ENCODE data around the gene PNMA8C.
"Not testable (repeated sequence)": the region's sequence is repeated elsewhere in the genome, so short reads cannot be mapped to it uniquely, and the experiment has no call there.

The PNMA8C gene

DNA sequence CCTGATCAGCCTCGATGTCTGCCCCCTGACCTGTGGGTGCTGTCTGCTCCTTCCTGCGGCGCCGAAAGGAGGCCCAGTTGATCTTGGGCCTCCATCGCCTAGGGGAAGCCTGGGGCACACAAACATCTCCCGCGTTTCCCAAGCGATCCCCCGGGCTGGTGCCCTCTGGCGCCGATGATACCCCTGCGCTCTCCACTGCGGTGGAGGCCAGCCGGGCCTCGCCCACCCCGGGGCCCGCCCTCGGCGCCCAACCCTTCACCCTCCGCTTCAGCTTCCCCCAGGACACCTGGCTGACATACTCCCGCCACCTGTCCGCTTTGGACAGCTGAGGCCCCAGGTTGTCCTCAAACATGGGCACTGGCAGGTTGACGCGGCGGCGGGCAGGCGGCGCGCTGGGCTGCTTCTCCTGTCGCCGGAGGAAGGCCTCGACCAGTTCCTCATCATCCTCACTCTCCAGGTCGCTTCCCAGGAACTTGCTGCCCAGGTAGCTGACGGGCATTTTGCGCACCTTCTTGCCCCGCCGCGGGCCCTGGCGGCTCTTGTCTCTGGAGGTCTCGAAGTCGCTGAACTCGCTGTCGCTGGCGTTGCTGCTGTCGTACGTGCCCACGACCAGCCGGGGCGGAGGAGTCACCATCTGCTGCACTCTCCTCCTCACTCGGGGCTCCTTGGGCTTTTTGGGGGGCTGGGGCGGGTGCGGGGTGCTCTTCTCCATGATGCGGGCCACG is 16.6 kb downstream of the PNMA8C start:
- no peak for DNase-seq (ENCODE audit: low read depth in 2 of 2)

DNA sequence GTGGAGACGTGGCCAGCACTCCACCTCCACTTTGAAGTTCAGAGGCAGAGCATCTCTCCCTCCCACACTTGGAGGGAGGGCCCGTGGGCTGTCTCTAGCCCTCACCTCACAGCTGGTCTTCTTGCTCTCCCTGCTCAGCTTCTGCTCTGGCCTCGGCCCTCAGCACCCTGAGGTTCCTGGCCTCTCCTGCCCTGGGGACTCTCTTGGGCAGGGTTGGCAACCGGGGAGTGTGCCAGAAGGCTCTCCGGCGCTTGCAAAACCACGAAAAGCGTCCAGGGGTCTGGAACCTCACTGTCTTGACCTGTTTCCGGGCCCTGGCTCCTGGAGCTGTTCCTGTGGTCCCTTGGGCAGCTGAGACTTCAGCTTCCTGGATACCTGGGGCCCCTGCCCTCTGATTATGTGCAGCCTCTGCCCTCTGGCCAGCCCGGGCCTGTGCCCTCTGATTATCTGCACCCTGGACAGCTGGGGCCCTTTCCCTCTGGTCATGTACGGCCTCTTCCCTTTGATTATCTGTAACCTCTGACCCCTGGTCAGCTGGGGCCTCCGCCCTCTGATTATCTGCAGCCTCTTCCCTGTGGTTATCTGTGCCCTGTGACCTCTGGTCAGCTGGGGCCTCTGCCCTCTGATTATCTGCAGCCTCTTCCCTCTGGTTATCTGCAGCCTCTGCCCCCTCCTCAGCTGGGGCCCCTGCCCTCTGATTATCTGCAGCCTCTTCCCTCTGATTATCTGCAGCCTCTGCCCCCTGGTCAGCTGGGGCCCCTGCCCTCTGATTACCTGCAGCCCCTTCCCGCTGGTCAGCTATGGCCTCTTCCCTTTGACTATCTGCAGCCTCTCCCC is 17.4 kb downstream of the PNMA8C start:
- no peak for DNase-seq (ENCODE audit: low read depth in 2 of 2)

DNA sequence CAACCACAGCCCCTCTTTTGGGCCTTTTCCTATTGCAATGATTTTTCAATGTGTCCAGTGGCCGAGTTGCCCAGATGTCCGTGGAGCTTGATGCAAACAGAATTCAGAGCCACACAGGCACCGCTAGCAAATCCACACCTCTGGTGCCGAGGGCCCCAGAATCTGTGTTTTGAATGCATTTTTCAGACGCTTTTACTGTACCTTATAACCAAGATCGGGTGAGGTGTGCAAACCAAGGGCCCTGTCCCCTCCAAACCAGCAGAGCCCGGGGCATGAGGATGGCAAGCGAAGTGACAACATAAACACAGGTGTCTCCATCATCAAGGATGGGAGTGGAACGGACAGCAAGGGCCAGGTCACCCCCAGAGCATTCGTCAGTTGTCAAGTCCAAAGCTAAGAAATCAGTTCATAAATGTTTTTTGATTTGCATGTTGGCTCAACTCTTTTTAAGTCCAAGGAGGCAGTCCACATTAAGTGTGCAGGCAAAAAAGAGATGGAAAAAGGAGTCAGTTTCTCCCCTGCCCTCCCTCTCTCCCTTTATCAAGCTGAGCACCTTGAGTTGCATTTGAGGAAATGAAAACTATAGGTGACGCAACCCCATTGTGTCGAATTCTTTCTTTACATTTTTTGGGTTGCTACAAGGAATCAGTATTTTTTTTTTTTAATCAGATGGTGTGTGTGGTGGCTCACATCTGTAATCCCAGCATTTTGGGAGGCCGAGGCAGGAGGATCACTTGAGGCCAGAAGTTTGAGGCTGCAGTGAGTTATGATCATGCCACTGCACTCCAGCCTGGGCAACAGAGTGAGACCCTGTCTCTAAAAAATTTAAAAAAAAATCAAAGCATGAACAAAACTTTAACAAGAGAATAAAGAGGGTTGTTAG is 18.3 kb downstream of the PNMA8C start:
- no peak for DNase-seq (ENCODE audit: low read depth in 2 of 2)

DNA sequence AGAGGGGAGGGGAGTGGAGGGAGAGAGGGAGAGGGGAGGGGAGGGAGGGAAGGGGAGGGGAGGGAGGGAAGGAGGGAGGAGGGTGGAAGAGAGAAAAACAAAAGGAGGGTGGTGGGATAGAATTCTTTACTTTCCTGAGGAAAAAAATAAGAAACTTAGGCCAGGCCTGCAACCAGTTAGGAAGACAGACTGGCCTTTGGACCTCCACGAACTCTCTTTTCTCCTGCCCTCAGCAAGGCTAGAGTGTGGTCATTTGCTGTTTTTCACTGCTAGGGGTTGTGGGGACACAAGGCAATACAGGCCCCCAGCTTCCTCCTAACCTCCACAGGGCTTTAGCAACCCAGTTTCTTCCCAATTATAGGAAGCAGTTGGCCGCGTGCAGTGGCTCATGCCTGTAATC is 19.5 kb downstream of the PNMA8C start:
- no peak for DNase-seq (ENCODE audit: low read depth in 2 of 2)

DNA sequence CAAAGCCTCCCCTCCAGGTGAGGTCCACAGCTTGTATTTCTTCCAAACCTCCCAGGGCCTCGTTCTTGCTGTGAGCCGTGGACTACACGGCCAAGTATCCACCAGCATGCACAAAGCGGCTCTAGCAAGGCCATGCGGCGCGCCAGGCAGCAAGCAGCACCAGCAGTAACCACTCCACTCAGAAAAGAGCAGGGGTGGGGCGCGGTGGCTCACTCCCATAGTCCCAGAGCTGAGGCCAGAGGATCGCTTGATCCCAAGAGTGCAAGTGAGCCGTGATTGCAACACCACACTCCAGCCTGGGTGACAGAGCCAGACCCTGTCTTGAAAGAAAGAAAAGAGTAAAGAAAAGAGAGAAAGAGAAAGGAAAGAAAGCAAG is 20.1 kb downstream of the PNMA8C start:
- no peak for DNase-seq (ENCODE audit: low read depth in 2 of 2)

DNA sequence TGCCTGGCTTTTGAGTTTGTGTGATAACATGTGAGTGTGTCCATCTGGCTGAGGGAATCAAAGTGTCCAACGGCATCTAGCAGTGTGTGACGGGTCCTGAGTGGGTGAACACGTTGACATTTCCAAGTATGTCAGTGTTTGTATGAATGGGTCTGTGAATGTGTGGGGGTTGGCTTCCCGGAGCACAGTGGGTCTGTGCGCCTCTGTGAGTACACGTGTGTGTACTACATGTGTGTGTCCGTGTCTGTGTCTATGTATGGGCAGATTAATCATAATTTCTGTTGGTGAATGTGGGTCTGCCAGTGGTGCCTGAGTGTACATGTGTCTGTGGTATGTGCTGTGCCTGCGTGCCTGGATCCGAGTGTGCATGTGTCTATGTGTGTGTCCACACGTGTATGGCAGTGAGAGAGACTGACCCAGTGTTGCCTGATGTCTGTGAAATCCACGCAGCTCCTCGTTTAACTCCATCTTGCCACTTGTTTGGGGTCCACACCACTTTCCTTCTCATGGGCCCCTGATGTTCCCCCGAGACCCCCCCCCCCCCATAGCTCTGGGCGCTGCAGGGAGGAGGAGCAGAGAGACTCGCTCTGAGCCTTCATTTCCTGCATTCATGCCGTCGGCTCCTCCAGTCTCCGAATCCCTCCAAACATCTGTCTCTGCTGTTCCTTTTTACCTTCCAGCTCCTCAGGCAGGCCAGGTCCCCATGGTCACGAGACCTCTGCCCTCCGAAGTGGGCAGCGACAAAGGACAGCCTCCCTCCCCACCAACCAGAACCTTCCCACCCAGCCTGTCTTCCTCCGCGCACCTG is 20.7 kb downstream of the PNMA8C start:
- no peak for DNase-seq (ENCODE audit: low read depth in 2 of 2)

DNA sequence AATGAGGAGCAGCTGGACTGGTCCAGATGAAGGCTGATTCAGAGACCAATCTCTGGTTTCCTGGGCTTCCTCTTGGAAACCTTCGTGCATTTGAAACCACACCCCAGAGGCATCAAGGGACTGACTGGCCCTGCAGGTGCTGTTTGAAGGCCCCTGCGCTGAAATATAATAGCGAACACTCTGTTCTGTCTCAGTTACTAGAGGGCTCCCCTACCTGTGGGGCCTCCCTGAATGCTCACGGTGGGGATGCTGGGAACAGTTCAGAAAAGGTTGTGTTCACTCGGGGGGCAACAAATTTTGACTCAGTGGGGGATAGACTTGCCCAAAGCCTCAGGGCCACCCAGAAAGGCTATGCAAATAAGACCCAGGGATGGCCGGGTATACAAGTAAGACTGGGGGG is 21.8 kb downstream of the PNMA8C start:
- DNase-seq (ENCODE audit: low read depth in 2 of 2) = no peak

DNA sequence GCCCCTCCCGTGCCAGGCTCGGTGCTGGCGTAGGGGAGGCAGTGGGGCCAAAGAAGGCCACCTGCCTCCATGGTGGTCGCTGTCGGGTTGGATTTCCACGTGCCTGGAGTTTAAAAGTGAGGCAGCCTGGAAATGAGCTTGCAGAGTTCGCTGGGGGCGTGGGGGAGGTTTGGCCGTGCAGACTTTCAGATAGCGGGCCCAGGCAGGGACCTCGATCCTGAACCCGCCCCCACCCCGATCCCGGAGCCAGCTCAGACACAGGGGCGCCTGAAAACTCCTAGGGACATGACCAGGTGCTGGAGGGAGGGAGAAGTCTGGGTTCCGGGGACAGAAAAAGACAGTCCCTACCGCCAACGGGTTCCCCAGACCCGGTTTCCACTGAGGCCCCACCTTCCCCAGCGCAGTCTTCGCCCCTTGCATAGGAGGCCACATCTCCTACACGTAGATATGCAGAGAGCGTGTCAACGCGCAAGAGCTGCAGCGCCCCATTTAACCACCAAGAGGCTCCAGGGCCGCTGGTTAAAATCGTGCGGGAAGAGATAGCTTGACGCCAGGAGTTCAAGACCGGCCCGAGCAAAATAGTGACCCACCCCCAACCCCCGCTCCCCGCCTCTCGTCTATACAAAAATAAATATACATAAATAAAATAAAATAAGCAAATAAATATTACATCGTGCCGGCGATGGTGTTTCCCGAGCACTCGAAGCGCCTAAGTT is 23.8 kb downstream of the PNMA8C start:
- DNase-seq (ENCODE audit: low read depth in 2 of 2) = no peak

DNA sequence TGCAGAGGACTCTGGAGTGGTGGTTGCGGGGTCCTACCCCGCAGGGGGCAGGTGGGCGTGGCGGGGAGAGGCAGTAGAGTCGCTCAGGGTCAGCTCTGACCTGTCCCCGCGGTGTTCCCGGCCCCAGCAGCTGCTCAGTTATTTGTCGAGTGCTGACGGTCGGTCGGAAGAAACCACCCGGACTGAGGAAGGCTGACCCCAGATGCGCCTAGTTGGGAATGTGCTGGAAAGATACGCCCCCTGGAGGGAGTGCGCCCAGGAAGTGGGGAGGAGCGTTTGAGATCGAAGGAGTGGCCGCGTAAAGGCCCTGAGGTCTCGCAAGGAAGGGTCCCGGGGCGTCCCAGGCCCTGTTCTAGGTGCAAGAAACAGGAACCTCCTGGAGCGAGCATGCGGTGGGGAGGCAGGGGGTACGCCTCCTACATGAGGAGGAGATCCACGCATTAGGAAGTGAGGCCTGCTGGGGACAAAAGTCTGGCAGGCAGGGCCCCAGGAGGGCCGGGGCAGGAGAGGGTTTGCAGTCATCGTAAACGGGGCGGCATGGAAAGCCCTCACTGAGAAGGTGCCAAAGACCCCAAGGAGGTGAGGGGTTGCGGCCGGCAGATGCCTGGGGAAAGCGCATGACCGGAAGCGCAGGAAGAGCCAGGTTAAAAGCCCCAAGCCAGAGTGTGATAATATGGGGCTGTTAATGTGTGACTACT is 24.5 kb downstream of the PNMA8C start:
- DNase-seq (ENCODE audit: low read depth in 2 of 2) = no peak

DNA sequence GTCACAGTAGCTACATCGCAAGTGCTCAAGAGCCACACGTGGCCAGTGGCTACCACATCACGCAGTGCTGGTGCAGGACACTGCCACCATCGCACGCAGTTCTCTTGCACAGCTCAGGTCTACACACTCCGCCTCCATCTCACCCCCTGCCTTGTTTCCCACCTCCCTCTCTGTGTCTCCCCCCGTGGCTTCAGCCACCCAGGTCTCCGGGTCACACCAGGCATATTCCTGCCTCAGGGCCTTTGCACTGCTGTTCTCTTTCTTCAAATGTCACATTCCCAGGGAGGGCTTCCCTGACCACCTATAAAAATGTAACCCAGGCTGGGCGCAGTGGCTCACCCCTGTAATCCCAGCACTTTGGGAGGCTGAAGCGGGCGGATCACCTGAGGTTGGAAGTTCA is 26.0 kb downstream of the PNMA8C start:
- no peak for DNase-seq (ENCODE audit: low read depth in 2 of 2)

DNA sequence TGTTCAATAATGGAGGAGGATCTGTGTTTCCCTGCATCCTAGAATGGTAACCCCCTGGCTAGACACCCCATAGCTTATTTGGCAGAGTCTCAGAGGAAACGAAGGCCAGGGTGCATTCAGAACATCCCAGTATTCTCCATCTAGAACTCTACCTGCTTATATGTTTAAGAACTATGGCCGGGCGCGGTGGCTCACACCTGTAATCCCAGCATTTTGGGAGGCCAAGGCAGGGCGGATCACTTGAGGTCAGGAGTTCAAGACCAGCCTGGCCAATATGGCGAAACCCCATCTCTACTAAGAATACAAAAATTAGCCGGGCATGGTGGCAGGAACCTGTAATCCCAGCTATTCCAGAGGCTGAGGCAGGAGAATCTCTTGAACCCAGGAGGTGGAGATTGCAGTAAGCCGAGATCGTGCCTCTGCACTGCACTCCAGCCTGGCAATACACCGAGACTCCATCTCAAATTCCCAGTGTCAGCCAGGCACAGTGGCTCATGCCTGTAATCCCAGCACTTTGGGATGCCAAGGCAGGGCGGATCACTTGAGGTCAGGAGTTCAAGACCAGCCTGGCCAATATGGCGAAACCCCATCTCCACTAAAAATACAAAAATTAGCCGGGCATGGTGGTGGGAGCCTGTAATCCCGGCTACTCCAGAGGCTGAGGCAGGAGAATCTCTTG is 30.8 kb downstream of the PNMA8C start:
- DNase-seq (ENCODE audit: low read depth in 2 of 2) = not testable (repeated sequence)

DNA sequence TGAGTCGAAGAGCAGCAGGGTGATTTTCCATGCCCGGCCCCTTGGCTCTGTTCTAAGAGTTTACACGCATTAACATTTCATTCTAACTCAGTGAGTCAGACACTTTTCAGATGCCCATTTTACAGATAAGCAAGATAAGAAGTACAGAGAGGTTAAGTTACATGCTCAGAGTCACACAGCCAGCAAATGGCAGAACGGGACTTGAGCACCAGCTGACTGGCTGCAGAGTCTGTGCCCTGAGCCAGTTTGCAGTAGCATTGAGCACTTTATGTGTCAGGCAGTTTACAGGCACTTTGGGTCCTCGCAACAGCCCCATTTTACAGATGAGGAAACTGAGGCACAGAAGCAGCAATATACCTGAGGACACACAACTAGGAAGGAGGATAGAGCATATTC is 34.3 kb downstream of the PNMA8C start:
- no peak for DNase-seq (ENCODE audit: low read depth in 2 of 2)

DNA sequence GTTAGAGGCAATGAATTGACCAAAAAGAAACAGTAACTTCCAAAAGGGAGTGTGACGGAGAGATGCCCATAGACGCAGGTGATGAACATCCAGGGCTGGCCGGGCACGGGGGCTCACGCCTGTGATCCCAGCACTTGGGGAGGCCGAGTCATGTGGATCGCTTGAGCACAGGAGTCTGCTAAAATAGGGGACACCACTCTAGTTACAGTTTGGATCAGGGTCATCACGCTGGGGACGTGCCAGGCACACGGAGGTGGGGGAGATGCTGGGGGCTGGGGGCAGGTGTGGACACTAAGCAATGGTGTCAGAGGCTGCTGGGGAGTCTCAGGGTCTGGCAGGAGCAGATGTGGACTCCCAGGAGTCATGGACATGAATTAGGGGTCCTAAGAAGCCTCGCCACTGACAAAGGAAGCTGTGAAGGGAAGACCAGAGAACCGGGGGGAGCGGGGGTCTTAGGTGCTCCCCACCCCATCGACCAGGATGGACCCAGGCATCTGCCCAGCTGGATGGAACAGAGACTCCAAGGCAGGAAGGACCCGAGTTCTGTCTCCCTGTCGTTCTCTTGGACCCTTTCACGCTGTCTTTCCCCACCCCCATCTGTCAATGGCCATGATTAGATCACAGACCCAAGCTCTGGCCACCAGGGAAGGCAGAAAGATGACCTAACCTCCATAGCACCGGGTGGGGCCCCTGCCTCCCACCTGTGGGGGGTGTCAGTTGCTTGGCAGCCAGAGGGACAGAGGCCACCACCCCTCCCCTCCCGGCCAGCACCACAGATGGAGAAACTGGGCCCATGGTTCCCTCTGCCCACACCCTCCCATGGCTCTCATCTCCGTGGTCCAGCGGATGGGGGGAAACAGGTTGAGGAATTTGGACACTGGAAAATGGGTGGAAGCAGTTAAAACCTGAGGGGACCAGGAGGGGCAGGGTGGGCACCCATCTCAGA is 35.0 kb downstream of the PNMA8C start:
- DNase-seq (ENCODE audit: low read depth in 2 of 2) = no peak

DNA sequence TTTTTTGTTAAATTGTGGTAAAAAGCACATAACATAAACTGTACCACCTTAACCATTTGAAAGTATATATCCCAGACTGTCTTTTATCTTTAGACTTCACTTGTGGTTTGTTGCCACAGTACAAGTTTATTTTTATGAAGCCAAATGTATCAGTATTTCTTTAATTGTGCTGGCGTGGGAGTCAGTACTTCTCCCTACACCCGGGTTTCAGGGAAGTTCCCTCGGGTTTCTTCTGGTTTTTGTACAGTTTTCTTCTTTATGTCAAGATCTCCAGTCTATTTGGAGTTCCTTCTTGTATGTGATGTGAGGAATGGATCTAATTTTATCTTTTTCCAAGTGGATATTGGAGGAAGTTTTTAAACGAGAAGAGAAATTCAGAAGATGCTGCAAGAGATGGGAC is 35.9 kb downstream of the PNMA8C start:
- no peak for DNase-seq (ENCODE audit: low read depth in 2 of 2)

DNA sequence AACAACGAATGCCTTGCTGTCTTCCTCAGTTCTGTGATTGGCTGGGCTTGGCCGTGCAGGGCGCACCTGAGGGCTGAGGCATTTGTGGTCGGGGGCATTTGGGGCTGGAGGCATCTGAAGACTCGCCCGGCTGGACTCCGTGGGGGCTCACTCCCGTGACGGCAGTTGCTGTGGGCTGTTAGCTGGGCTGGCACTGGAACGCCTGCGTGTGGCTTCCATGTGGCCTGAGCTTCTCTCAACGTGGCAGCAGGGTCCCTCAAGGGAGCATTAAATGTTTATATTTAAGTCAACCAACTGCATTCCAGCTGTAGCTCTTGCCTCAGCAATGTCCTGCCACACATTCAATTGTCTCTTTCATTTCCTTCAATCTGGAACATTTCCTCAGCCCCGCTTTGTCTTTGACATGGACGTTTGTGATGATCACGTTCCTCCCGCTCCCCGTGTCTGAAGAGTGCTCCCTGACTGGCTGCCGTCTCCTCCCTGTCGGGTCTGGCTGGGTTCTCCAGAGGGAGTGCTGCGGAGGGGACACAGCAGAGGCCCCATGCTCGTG is 36.4 kb downstream of the PNMA8C start:
- DNase-seq (ENCODE audit: low read depth in 2 of 2) = peak; percentile 71 to 72

DNA sequence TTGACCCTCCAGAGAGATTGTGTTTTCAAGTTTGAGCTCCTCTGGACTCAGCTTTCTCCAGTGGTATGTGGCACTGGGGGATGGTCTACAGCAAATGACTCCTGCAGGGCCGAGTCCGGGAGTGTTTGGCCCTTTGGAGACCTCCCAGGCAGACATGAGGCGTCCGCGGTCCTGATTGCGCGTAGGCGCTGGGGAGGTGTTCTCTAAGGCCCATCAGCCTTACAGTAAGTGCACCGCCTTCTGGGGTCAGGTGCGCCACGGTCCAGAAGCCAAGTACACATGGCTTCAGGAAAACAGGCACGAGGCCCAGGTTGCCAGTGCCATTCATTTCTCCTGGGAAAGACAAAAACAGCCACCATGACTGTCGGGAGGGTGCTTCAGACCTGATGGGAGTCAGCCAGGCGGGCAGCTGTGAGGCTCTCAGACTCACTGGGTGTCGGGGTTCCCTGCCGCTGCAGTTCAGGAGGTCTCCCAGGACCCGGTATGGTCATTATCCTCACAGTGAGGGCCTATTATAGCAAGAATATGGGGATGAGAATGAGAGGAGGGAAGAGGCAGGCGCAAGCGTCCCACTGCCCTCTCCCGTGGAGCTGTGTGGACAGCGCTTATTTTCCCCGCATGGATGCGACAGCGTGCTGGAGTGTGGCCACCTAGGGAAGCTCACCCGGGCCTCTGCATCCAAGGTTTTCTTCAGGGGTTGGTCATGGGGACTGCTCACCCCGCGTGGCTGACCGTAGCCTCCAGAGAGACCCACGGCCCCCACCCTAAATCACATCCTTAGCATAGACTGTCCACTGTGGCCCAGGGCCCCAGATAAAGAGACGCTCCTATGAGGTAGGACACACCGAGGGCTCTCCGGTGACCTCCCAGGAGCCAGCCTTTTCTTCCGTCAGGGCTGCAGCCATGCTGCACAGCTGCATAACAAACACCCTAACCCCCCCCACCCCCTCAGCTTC is 37.2 kb downstream of the PNMA8C start:
- no peak for DNase-seq (ENCODE audit: low read depth in 2 of 2)

DNA sequence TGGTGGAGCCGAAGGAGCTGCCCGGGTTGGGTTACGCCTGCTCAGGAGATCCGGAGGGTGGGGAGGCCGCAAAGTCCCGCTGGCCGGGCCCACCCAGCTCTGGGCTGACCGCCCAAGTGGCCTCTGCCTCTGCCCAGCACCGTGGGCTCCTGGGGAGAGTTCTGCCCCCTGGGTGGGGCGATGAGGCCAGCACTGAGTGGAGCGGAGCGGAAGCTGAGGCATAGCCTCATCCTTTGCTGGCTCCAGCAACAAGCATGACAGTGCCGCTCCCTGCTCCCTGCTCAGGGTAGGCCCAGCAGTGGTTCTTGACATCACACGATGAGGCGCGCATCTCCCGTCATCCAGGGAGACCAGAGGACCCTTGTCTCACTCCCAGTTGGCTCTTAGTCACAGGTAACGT is 37.9 kb downstream of the PNMA8C start:
- no peak for DNase-seq (ENCODE audit: low read depth in 2 of 2)
